Activated CD4-positive, alpha-beta T cell treated with anti-CD3 and anti-CD28 coated beads, Interleukin-2, Interleukin-4, amounts not matched to agents 100 ng/mL and 50 ng/mL, durations not matched to agents 16 hours and 8 hours (primary cell): ENCODE results near the gene ADGRL3.
"Not testable (repeated sequence)": the region's sequence is repeated elsewhere in the genome, so short reads cannot be mapped to it uniquely, and the experiment has no call there.

ENCODE experiments used
- DNase-seq: peaks from one replicate; pipeline ENCODE4 v3.0.0-alpha.2; 2020; ENCODE audit warnings: low spot score

ADGRL3 gene

GRCh38 chr4:61350932-61351331, 150.8 kb downstream of the ADGRL3 start:
- DNase-seq = no peak

GRCh38 chr4:61356696-61357095, 156.6 kb downstream of the ADGRL3 start:
- DNase-seq = no peak

- no peak for DNase-seq
Measured at GRCh38 chr4:61359301-61359700, 159.2 kb downstream of the ADGRL3 start.

- not testable (repeated sequence) for DNase-seq
Measured at GRCh38 chr4:61372817-61373216, 172.7 kb downstream of the ADGRL3 start.

- no peak for DNase-seq
Measured at GRCh38 chr4:61373901-61374440, 173.8 kb downstream of the ADGRL3 start.

GRCh38 chr4:61374447-61374891, 174.3 kb downstream of the ADGRL3 start:
- DNase-seq = no peak

GRCh38 chr4:61375301-61375700, 175.2 kb downstream of the ADGRL3 start:
- DNase-seq = no peak

- DNase-seq = no peak
Measured at GRCh38 chr4:61376301-61376700, 176.2 kb downstream of the ADGRL3 start.

- no peak for DNase-seq
Measured at GRCh38 chr4:61379406-61379805, 179.3 kb downstream of the ADGRL3 start.

- no peak for DNase-seq
Measured at GRCh38 chr4:61380865-61381264, 180.7 kb downstream of the ADGRL3 start.

- no peak for DNase-seq
Measured at GRCh38 chr4:61385256-61385655, 185.1 kb downstream of the ADGRL3 start.

GRCh38 chr4:61387372-61387771, 187.2 kb downstream of the ADGRL3 start:
- not testable (repeated sequence) for DNase-seq

GRCh38 chr4:61389640-61390039, 189.5 kb downstream of the ADGRL3 start:
- DNase-seq = no peak

GRCh38 chr4:61395754-61396153, 195.6 kb downstream of the ADGRL3 start:
- no peak for DNase-seq

- DNase-seq = no peak
Measured at GRCh38 chr4:61397174-61397573, 197.0 kb downstream of the ADGRL3 start.

GRCh38 chr4:61400439-61401038, 200.4 kb downstream of the ADGRL3 start:
- no peak for DNase-seq

GRCh38 chr4:61401771-61402170, 201.6 kb downstream of the ADGRL3 start:
- DNase-seq = no peak

GRCh38 chr4:61405307-61405706, 205.2 kb downstream of the ADGRL3 start:
- DNase-seq = no peak

- no peak for DNase-seq
Measured at GRCh38 chr4:61406677-61407076, 206.6 kb downstream of the ADGRL3 start.

- DNase-seq = no peak
Measured at GRCh38 chr4:61407642-61408618, 207.8 kb downstream of the ADGRL3 start.

GRCh38 chr4:61408861-61409260, 208.7 kb downstream of the ADGRL3 start:
- DNase-seq = no peak

GRCh38 chr4:61411241-61411640, 211.1 kb downstream of the ADGRL3 start:
- no peak for DNase-seq

GRCh38 chr4:61425315-61425714, 225.2 kb downstream of the ADGRL3 start:
- no peak for DNase-seq
